GM18868 (cell line): ENCODE results near the gene STRADA.

ENCODE experiments used
- ATAC-seq: cut with Tn5 transposase; IDR thresholded peaks from one replicate; pipeline ENCODE4 v1.9.1; 2021; ENCODE audit warnings: mild to moderate bottlenecking, moderate library complexity; ENCODE audit not compliant: unreplicated experiment

STRADA gene

DNA sequence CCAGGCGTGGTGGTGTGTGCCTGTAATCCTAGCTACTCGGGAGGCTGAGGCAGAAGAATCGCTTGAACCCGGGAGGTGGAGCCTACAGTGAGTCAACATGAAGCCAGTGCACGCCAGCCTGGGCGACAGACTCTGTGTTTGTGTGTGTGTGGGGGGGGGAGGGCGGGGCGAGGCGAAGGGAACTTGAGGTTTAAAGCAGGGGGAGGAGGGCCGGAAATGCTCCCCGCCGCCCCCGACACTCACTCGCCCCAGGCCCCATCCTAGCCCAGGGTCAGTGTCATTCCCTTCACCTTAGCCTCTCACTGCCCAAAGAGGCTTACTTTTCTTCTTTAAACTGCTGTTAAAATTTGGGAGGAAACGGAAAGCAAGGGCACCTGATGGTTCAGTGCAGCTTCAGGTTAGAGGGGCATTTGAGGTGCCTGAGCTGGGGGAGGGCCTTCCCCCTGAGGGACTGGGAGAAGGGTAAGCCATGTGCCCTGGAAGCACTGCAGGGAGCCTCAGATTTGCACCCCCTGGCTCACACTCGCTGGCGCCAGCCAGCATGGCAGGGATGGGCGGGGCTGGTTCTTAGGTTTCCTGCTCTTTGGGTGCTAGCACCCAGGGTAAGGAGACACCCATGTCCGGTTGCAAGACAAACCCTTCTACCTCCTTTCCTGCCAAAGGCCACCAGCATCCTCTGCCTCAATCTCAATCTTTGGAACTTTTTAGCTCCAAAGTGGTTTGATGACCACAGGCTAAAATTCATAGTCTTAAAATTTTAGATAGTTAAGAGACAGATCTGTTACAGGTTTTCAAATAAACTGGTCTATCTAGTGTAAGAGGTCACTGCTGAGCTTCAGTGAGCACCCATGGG is 39.5 kb downstream of the STRADA start:
- no peak for ATAC-seq

DNA sequence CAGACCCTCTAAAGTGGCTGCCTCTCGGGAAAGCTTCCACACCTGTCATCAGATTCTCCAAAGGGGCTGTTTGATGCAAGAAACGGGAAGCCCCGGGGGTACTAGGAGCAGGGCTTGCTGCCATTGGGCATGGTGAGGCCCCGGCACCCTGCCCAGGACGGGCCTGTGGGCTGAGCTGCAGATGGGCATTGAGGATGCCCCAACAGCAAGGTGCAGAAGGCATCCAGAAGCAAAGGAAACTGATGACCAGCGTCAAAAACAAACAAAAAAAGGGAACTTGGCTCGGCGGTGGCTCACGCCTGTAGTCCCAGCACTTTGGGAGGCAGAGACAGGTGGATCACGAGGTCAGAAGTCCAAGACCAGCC is 40.2 kb downstream of the STRADA start:
- no peak for ATAC-seq

DNA sequence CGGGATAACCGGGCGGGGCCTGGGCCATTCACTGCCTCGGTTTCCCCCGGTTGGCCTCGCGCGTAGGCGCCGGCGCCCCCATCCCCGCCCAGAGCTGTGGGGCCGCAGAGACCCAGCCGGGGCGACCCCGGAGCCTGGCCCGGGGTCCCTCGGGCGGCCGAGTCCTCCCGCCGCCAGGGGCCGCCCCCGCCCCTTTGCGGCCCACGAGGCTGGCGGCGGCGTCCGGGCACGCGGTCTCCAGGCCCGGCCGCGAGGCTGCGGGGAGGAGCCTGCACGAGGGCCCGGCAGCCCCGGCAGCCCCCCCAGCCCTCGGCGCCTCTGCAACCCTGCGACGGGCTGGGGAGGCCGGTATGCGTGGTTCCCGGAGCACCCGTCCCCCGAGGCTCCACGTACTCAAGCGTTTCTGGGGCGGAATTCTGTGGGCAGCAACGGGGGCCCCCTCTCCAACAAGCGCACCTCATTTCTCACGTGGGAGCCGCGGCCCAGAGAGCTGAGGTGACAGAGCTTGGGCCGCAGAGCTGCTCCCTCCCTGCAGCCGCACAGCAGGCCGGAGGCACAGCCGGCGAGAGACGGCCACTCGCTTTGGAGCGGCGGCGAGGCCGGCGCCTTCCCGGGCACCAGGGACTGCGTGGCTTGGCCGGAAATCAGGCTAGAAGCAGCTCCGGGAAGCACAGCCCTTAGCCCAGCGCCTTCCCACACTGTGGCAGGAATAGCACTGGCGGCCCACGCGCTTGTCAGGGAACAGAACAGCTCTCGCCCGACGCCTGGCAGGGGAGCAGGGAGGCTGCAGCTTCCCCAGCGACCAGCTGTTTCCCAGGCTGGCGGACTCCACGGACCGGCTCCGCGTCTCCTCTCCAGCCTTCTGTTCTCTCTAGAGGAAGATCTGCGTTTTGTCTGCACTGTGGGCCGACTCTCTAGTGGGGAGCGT is 40.8 kb downstream of the STRADA start:
- ATAC-seq: no peak

DNA sequence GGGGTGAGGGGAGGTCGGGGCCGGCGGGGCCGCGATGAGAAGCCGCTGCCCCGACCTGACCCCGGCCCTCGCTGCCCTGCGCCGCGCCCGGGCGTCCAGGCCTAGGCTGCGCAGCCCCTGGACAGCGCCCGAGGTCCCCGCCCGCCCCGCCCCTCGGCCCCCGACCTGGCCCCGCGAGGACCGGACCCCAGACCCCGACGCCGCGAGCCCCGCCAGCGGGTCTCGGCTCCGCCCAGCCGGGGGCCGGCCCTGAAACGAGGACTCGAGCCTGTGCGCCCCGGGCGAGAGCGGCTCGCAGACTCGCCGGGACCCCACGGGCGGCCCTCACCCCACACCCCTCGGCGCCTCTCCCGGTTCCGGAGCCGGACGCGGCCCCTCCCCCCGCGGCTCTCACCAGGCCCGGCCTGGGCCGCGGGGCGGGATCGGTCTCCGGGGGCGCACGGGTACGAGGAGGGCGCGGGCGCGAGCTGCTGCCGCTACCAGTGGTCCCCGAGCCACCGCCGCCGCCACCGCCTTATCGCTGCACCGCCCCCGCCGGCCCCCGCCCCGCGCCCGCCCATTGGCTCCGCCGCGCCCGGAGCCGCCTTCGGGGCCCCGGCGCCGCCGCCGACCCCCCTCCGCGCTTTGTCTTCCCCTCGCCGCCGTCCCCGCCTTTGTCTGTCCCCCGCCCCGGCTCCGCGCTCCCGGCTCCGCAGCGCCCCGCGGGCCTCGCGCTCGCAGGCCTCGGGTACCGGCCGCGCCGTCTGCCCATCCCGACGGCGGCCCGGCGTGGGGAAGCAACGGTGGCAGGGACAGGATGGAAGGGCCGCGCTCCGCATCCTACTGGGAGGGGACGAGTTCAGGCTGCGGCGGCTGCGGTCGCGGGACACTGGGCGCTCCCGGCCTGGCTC is 41.7 kb downstream of the STRADA start, which contains the start of gene LIMD2:
Gene LIMD2, minus strand, starts transcription at position 488 of the 890 bp plus-strand sequence. CDS start 827 bp downstream, outside the sequence.
- ATAC-seq: peak; percentile 14

DNA sequence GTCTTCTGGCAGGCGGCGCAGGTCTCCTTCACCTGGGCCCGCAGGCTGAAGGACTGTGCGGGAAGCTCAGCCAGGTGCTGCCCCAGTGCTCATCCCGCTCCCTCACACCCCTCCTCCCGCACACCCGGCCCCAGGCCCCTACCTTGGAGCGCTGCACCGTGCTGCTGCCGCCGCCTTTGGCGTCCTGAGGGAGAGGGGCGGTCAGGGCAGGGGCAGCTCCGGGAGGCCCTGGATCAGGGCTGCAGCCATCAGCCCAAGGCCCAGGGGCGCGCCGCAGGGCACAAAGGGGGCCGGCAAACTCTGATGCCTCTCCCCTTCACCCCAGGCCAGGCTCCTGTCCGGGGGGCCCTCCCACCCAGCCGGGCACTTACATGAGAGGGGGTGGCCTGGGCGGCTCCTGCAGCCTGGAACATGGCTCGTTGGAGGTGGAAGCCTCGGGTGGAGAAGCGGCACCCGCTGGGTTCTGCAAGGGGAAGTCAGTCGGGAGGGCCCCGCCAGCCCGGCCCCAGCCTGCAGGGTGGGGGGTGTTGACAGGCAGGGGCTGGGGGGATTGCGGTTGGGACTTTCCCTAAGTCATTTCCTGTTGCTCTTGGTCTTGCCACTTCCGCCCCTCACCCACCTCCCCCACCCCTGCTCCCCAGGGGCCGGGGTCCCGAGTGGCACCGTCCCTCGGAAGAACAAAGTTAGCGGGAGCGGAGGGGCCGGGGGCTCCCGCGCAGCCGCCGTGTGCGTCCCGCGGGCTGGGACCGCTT is 42.5 kb downstream of the STRADA start:
- peak; percentile 30 for ATAC-seq

DNA sequence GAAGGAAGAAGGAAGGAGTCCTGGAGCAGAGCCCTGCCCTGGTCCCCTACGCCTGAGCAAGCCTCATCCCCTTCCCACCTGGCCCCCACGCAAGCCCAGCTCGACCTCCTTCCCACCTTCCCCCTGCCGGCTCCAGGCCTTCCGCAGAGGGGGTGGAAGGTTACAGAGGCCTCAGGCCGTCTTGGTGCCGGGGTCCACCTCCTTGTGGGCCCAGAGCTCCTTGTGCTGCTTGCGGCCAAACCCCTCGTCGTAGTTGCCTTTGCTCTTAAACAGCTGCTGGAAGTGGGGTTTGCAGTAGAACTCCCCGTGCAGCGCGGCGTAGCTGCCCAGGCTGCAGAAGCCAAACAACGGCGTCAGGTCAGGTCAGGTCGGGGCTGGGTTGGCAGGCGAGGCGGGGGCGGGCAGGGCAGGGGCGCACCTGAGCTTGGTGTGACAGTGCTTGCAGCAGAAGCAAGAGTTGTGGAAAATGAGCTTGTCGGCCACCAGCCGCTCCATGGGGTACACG is 43.2 kb downstream of the STRADA start:
- ATAC-seq: no peak

DNA sequence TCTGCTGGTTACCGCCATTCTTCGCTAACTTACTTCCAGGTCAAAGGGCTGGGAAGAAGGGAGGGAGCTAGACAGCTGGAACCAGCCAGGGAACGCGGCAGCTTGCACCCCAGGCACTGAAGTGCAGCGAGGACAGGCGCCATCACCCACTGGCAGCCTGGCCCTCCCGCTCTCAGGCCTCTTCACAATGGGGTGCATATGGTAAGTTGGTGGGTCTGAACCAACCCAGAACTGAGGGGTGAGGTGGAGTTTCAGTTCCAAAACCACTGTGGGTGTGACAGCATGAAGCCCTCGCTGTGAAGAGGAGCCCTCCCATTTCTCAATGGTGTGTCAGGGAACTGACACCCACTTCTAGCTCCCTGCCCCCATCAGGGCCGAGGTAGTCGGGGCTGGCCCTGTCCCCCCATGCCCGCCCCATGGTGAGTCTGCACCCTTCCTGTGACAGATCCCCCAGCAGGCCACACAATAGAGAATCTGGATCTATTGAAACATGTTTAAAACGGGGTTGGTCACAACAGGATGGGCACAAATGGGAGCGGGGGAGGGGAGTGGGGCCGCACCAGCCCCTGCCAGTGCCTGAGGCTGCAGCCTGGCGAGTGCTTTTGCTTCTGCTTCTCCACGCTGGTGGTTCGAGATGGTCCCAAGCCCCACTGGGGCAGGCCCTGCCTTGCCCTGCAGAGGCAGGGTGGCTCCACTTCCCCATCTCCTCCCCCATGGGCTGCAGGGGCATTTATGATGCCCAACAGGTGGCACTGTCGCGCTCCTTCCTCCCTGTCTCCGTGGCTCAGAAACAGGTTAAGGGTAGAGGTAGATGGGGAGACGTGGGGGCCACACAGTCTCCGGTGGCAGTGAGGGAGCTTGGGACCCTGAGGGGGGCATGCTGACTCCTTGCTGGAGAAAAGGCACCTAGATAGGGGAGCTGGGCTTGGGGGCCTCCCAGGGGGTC is 44.0 kb downstream of the STRADA start:
- peak; percentile 18 for ATAC-seq

DNA sequence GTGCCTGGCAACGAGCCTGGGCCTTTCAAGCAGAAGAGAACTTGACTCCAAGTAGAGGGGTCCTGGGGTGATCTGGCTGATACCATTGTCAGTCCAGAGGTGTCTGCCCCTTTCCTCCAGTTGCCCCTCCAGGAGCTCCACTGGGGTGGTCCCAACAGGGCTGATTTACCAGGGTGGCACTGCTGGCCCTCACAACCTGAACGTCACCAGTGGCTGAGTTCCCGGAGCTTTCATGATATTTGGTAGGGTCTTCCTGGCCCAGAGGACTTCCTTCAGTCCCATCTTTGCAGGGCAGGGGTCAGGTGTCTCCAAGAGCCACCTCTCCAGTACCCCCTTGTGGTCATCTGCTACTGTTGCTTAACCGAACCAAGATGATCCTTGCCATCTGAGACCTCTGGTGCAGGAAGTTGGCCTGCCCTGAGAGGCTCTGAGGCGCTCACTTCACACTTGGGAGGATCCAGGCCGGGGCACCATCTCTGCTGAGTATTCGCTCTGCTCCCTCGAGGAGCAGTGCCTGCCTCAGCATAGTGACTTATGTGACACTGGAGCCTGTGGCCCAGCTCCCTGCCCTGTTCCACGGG is 45.1 kb downstream of the STRADA start:
- no peak for ATAC-seq

DNA sequence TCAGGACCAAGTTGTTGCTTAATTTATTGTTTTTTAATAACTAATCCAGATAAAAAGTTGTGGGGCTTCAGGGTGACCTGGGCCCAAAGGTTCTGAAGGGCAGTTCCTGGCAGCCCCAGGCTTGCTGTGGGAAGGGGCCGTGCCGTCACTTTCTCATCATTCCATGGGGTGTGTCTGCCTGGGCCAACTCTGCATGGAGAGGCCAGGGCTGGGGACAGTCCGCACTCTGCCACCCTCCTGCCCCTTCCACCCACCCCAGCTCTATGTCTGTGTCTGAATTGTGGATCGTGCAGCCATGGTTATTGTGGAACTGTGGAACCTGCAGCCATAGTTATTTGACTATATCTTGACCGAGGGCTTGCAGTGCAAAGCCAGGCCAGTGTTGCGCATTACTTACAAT is 45.7 kb downstream of the STRADA start:
- ATAC-seq: no peak

DNA sequence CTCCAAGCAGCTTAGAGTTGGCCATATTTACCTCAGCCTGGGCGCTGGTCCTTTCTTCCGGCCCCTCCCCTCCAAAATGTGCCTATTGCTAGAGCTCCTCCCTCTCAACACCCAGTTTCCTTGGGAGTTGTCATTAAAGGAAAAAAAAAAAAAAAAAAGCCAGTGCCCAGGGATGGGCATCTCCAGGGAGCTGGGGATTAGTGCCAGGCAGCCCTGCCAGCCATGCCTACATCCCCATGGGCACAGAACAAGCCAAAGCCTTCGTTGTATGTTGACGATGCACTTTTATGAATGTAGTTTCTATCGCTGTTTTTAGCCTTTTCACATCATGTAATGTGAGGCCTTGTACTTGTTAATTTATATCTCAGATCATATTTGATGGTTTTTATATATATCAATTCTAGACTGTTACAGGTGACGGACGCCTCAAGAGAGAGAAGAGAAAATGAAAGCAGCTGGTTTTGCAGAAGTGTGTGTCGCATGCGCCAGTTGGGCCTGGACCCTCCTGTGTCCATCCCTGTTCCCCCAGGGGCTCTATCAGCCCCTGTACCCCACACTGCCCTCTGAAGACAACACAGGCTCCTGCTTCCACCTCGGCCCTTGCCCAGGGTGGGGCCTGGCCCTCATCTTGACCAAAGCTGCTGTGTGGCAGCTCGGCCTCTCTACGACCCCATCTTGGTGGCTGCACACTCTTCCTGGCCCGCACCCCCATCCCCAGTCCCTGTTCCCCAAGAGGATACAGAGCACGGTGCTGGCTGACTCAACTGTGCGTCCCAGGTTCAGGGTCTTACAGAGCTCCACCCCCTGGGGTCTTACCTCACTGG is 46.4 kb downstream of the STRADA start:
- ATAC-seq: no peak

DNA sequence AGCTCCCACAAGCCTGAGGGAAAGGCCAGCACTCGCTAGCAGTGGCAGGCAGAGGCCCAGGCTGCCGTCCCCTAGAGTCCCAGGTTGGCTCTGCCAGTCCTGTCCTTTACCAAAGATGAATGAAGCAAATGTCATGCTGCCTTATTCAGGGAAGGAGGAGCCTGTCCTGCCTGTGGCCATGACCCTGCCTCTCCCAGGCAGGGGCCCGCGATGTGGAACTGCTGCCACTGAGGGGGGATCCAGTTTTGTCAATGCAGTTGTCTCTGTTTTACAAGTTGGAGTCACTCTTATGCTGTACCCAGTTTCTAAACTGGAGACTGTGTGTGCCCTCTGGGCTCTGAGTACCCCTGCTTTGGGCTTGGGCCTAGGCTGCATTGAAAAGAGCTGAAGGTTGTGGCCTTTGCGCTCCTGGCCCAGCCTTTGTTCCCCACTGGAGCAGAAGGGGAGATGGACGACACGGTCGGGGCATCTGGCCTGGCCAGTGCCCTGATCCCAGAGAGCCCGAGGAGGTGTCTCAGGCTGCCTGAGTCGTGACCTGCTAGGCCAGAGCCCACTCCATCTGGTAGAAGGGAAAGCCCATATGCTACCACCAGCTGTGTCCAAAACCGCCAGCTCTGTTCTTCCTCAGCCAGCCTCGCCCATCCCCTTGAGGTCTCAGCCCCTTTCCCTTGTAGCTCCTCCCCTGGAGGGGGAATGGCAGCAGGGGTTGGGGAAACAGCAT is 47.2 kb downstream of the STRADA start:
- no peak for ATAC-seq

DNA sequence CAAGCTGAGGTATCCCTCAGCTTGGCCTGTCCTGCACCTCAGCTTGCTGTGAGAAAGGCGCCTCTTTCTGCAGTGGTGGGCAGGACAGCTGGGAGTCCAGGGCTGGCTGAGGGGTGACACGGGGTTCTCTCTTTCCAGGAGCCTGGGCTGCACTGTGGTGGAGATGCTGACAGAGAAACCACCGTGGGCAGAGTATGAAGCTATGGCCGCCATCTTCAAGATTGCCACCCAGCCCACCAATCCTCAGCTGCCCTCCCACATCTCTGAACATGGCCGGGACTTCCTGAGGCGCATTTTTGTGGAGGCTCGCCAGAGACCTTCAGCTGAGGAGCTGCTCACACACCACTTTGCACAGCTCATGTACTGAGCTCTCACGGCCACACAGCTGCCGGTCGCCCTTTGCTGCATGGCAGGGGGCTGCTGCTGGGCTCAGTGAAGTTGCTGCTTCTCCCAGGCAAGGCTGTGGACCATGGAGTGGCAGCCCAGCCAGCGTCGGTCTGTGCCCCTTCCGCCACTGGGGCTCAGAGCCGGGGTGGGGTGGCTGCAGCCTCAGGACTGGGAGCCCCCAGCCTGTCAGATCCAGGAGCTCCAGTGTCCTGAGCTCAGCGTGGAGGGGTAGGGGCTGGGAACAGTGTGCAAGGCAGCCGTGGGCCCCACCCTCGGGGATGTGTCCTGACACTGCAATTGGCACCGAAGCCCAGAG is 48.0 kb downstream of the STRADA start:
- no peak for ATAC-seq

DNA sequence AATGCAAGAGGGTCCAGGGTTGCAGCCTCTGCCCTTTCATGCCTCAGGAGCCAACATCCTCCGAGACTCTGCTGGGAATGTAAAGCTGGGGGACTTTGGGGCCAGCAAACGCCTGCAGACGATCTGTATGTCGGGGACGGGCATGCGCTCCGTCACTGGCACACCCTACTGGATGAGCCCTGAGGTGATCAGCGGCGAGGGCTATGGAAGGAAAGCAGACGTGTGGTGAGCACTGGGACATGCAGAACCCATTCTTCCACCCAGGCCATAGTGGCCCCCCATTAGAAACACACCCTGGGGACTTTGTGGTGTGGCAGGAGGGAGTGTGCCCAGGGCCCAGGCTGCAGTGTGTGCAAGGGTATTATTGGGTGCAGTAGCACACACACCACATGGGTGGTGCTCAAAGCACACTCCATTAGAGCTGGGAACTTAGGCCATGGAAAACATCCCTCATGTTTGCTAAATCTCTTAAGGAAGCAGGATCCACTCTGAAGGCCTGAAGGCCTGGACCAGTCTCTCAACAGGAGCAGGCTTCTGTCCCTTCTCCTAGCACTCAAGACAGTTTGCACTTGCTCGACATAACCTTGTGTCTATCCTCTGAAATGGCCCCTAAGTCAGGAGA is 49.3 kb downstream of the STRADA start:
- ATAC-seq: no peak

DNA sequence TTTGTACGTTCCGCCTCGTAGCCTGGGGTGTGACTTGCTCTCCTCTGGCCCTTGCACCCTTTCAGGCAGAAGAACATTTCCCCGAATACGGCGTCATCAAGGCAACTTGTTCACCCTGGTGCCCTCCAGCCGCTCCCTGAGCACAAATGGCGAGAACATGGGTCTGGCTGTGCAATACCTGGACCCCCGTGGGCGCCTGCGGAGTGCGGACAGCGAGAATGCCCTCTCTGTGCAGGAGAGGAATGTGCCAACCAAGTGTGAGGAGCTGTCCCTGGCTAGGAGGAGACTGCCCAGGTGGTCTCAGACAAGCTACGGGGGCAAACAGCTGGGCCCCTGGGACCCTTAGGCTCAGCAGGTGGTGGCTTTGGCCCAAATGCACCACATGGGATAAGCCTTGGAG is 52.1 kb downstream of the STRADA start:
- no peak for ATAC-seq

DNA sequence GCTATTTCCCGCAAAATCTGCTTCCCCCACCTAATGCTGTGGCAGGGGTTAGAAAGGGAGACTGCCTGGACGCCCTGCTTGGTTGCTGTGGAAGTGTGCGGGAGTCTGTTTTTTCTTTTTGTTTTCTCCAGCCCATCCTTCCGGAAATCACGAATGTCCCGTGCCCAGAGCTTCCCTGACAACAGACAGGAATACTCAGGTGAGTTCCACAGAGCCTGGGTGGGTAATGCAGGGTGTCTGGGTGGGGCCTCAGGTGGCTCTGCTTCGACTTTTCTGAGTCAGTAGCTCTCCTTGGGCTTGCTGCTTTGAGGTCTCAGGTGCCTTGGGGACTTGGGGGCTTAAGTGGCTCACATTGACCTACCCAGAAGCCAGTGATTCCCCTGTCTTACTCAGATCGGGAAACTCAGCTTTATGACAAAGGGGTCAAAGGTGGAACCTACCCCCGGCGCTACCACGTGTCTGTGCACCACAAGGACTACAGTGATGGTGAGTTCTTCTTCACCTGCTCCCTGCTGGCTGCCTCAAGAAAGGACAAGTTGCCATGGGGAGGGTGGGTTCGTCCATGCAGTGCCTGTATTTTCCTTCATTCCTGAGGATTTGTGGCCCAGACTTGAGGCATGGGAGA is 53.1 kb downstream of the STRADA start:
- ATAC-seq: peak; percentile 51
